ENCODE results near the gene DNAH14. TPM values are rescaled to one million over a fixed set of nuclear protein-coding genes. Genes with fewer than 3 reads are reported as not detected.

DNAH14 gene
- total and polyA plus RNA-seq, 10 of the 15 experiments (the other 5 are each of a cell fraction or from before 2014, with no cell fraction given): 2.0 to 7.9 (median 4.8) TPM

GRCh38 chr1:224958490-224958889 is 29.0 kb downstream of the DNAH14 start:
- Histone ChIP-seq H4K20me1 (ENCODE audit: control insufficient read depth, insufficient read depth) (no peaks in the 10 kb centered on the region), H3K9ac (ENCODE audit: control insufficient read depth, insufficient read depth, low read length) (no peak overlapping the region), H2AFZ (ENCODE audit: control insufficient read depth, low read depth, low read length) (no peak overlapping the region), H3K4me3 (no peak overlapping the region), H3K36me3 (ENCODE audit: control insufficient read depth in 2 of 2, insufficient read depth in 2 of 2, low read length in 1 of 2) (no peaks in the 10 kb centered on the region), H3K9me3 (replicated peaks; ENCODE audit: control insufficient read depth, insufficient read depth, low read length) (no peaks in the 10 kb centered on the region), H3K4me2 (ENCODE audit: control insufficient read depth, insufficient read depth) (no peak overlapping the region), H3K27me3 (replicated peaks in 1 of 2; ENCODE audit: control insufficient read depth in 2 of 2, insufficient read depth in 2 of 2, low read length in 1 of 2) (no peaks in the 10 kb centered on the region), H3K4me1 (ENCODE audit: control insufficient read depth, insufficient read depth, low read length) (no peaks in the 10 kb centered on the region), H3K79me2 (ENCODE audit: control insufficient read depth, insufficient read depth, low read length) (no peaks in the 10 kb centered on the region), H3K27ac (ENCODE audit: control insufficient read depth, insufficient read depth) (no peak overlapping the region)
- WGBS (ENCODE audit: insufficient coverage, insufficient replicate concordance, low lambda C conversion rate, missing lambda C conversion rate): 6% methylated on average over 1 of the region's 1 CpG
- intact Hi-C loops (cut with micrococcal nuclease; ENCODE audit: unreplicated experiment) (no loop called here), in situ Hi-C loops (cut with MboI) (no loop called here)
- BruUV-seq (replicated peaks): no TSS peak
- FAIRE-seq (no peak), DNase-seq (ENCODE audit: low read depth, low spot score) (no peak), ATAC-seq (no peak)
- TF ChIP-seq HSF1 (IDR thresholded peaks at IDR 0.05; ENCODE audit: low read depth, low read length): no peak
- ChIA-PET CTCF (no interaction called here), POLR2A (no interaction called here), RAD21 (ENCODE audit: unreplicated experiment) (no interaction called here), SMC1A (ENCODE audit: uncharacterized antibody, unreplicated experiment) (interaction anchor here (1.2 kb wide), 1 partner anchor 20 kb away, joined by 3 read pairs; no protein-coding TSS in a partner anchor)

GRCh38 chr1:224959115-224959514 is 29.6 kb downstream of the DNAH14 start:
- H3K27ac ChIP-seq (ENCODE audit: control insufficient read depth, insufficient read depth): no peak overlapping the region
- ChIA-PET SMC1A (ENCODE audit: uncharacterized antibody, unreplicated experiment) (interaction anchor here (1.2 kb wide), 1 partner anchor 19 kb away, joined by 3 read pairs; no protein-coding TSS in a partner anchor), RAD21 (ENCODE audit: unreplicated experiment) (no interaction called here), POLR2A (no interaction called here), CTCF (no interaction called here)
- TF ChIP-seq SUZ12 (IDR thresholded peaks at IDR 0.05; ENCODE audit: unreplicated experiment) (no peak), SPI1 (IDR thresholded peaks at IDR 0.05; ENCODE audit: borderline replicate concordance, insufficient read depth, low read depth, low read length) (no peak), ATF3 (IDR thresholded peaks at IDR 0.05; ENCODE audit: borderline replicate concordance, extremely low read depth, low read depth, low read length) (no peak), ZNF622 (IDR thresholded peaks at IDR 0.05) (no peak), SUPT20H (IDR thresholded peaks at IDR 0.05; ENCODE audit: borderline replicate concordance, control insufficient read depth, low read depth, low read length) (no peak), TCF7 (IDR thresholded peaks at IDR 0.05; ENCODE audit: borderline replicate concordance) (no peak), NBN (IDR thresholded peaks at IDR 0.05) (no peak), MXI1 (IDR thresholded peaks at IDR 0.05; ENCODE audit: low read depth, low read length) (no peak), STAT3 (IDR thresholded peaks at IDR 0.05; ENCODE audit: low read depth, low read length) (no peak), NFYB (IDR thresholded peaks at IDR 0.05; ENCODE audit: insufficient read depth, low read depth, low read length) (no peak), ZZZ3 (IDR thresholded peaks at IDR 0.05; ENCODE audit: control insufficient read depth, insufficient read length, low read depth) (no peak), ZNF24 (IDR thresholded peaks at IDR 0.05) (no peak), E2F4 (IDR thresholded peaks at IDR 0.05; ENCODE audit: low read depth, low read length) (no peak), RAD51 (IDR thresholded peaks at IDR 0.05) (no peak)
- ATAC-seq (no peak), DNase-seq (ENCODE audit: low read depth, low spot score) (no peak), FAIRE-seq (no peak)
- no peaks in the 10 kb centered on the region for H3K27me3 ChIP-seq (replicated peaks in 1 of 2; ENCODE audit: control insufficient read depth in 2 of 2, insufficient read depth in 2 of 2, low read length in 1 of 2)
- in situ Hi-C loops (cut with MboI) (no loop called here), intact Hi-C loops (cut with micrococcal nuclease; ENCODE audit: unreplicated experiment) (no loop called here)
- no peaks in the 10 kb centered on the region for H3K79me2 ChIP-seq (ENCODE audit: control insufficient read depth, insufficient read depth, low read length)
- H3K36me3 ChIP-seq (ENCODE audit: control insufficient read depth in 2 of 2, insufficient read depth in 2 of 2, low read length in 1 of 2): no peaks in the 10 kb centered on the region
- no peak overlapping the region for H3K9ac ChIP-seq (ENCODE audit: control insufficient read depth, insufficient read depth, low read length)
- no peak overlapping the region for H3K4me3 ChIP-seq
- H3K9me3 ChIP-seq (replicated peaks; ENCODE audit: control insufficient read depth, insufficient read depth, low read length): no peaks in the 10 kb centered on the region
- H4K20me1 ChIP-seq (ENCODE audit: control insufficient read depth, insufficient read depth): no peaks in the 10 kb centered on the region
- no peaks in the 10 kb centered on the region for H3K4me1 ChIP-seq (ENCODE audit: control insufficient read depth, insufficient read depth, low read length)
- BruUV-seq (replicated peaks): no TSS peak
- 0% methylated on average over 1 of the region's 1 CpG for WGBS (ENCODE audit: insufficient coverage, insufficient replicate concordance, low lambda C conversion rate, missing lambda C conversion rate)
- H3K4me2 ChIP-seq (ENCODE audit: control insufficient read depth, insufficient read depth): no peak overlapping the region
- H2AFZ ChIP-seq (ENCODE audit: control insufficient read depth, low read depth, low read length): no peak overlapping the region

Data from GM12878 (cell line).